ENCODE results near the gene PCAT7. TPM values are rescaled to one million over a fixed set of nuclear protein-coding genes. Genes with fewer than 3 reads are reported as not detected.
"Not testable (repeated sequence)": the region's sequence is repeated elsewhere in the genome, so short reads cannot be mapped to it uniquely, and the experiment has no call there.

PCAT7 gene
- not detected for total RNA-seq

GRCh38 chr9:94554439-94555331 is at the start of gene PCAT7:
Gene PCAT7, plus strand, starts transcription at chr9:94555083.
- H3K27me3 ChIP-seq = peaks cover 0 to 9% (median 0%) of the 10 kb centered on the region in 4 donors
- intact Hi-C loops (cut with DNase I) = no loop called here
- no peak for TF ChIP-seq POLR2A (IDR thresholded peaks at IDR 0.05; ENCODE audit: low read depth)
- TF ChIP-seq EP300 (IDR thresholded peaks at IDR 0.05) = no peak
- no peak for TF ChIP-seq CTCF (IDR thresholded peaks at IDR 0.05)
- TF ChIP-seq POLR2AphosphoS5 (IDR thresholded peaks at IDR 0.05) = no peak
- H3K4me3 ChIP-seq = no peak within 1 kb of the TSS
- no peaks in the 10 kb centered on the region for H3K9me3 ChIP-seq
- no peaks in the 10 kb centered on the region for H3K4me1 ChIP-seq
- no peak for DNase-seq (ENCODE audit: extremely low spot score)
- H3K27ac ChIP-seq (replicated peaks in 1 of 4) = no peak within 1 kb of the TSS
- no peaks in the 10 kb centered on the region for H3K36me3 ChIP-seq
- 84% methylated on average over 40 of the region's 40 CpGs for WGBS

GRCh38 chr9:94506370-94506769 is 48.5 kb upstream of the PCAT7 start:
- H3K9me3 ChIP-seq; DNase-seq (ENCODE audit: extremely low spot score); H3K27ac ChIP-seq (replicated peaks in 1 of 4); H3K27me3 ChIP-seq; intact Hi-C loops (cut with DNase I); H3K4me1 ChIP-seq; H3K4me3 ChIP-seq; H3K36me3 ChIP-seq: not testable (repeated sequence)
- 97% methylated on average over 4 of the region's 4 CpGs for WGBS

- no peak for DNase-seq (ENCODE audit: extremely low spot score)
- H3K36me3 ChIP-seq = no peaks in the 10 kb centered on the region
- WGBS = 87% methylated on average over 7 of the region's 7 CpGs
- no peak overlapping the region for H3K27ac ChIP-seq (replicated peaks in 1 of 4)
- H3K27me3 ChIP-seq = no peaks in the 10 kb centered on the region
- no peak overlapping the region for H3K4me3 ChIP-seq
- H3K4me1 ChIP-seq = no peaks in the 10 kb centered on the region
- H3K9me3 ChIP-seq = no peaks in the 10 kb centered on the region
- intact Hi-C loops (cut with DNase I) = no loop called here
- TF ChIP-seq CTCF (IDR thresholded peaks at IDR 0.05) = no peak
- no peak for TF ChIP-seq POLR2A (IDR thresholded peaks at IDR 0.05; ENCODE audit: low read depth)
- TF ChIP-seq POLR2AphosphoS5 (IDR thresholded peaks at IDR 0.05) = no peak
These were observed 47.2 kb upstream of the PCAT7 start for GRCh38 chr9:94507531-94508258.

- TF ChIP-seq POLR2AphosphoS5 (IDR thresholded peaks at IDR 0.05) = no peak
- no peak for TF ChIP-seq EP300 (IDR thresholded peaks at IDR 0.05)
- TF ChIP-seq CTCF (IDR thresholded peaks at IDR 0.05) = no peak
- TF ChIP-seq POLR2A (IDR thresholded peaks at IDR 0.05; ENCODE audit: low read depth) = no peak
- no peak for DNase-seq (ENCODE audit: extremely low spot score)
- intact Hi-C loops (cut with DNase I) = no loop called here
- Histone ChIP-seq H3K27me3 (no peaks in the 10 kb centered on the region), H3K4me3 (no peak overlapping the region), H3K27ac (replicated peaks in 1 of 4) (no peak overlapping the region), H3K4me1 (no peaks in the 10 kb centered on the region), H3K36me3 (no peaks in the 10 kb centered on the region), H3K9me3 (no peaks in the 10 kb centered on the region)
- 67% methylated on average over 6 of the region's 6 CpGs for WGBS
These were observed 43.5 kb upstream of the PCAT7 start for GRCh38 chr9:94511134-94511954.

DNA sequence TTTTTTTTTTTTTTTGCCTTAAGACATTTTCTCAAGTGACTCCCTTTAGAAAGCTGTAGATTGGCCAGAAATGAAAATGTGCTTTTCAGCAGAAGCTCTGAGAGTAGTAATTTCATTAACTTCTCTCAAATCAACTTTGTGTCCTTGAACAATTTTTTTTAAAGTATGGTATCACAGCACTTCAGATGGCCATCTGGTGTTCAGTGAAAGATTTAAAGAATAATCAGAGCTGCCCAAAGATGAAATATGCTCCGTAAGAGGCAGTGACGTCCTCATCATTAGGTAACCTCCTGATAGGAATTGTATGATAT is 43.0 kb upstream of the PCAT7 start:
- Histone ChIP-seq H3K27me3 (no peaks in the 10 kb centered on the region), H3K4me1 (no peaks in the 10 kb centered on the region), H3K36me3 (no peaks in the 10 kb centered on the region), H3K4me3 (no peak overlapping the region), H3K27ac (replicated peaks in 1 of 4) (no peak overlapping the region), H3K9me3 (no peaks in the 10 kb centered on the region)
- TF ChIP-seq POLR2A (IDR thresholded peaks at IDR 0.05; ENCODE audit: low read depth) (no peak), EP300 (IDR thresholded peaks at IDR 0.05) (no peak), POLR2AphosphoS5 (IDR thresholded peaks at IDR 0.05) (no peak), CTCF (IDR thresholded peaks at IDR 0.05) (no peak)
- WGBS = 88% methylated on average over 2 of the region's 2 CpGs
- DNase-seq (ENCODE audit: extremely low spot score) = no peak
- intact Hi-C loops (cut with DNase I) = no loop called here
